GM18867 (cell line): ENCODE results near the gene ABCC8.

Experiments
- ATAC-seq: cut with Tn5 transposase; IDR thresholded peaks from one replicate; pipeline ENCODE4 v1.9.1; 2021; ENCODE audit warnings: mild to moderate bottlenecking, moderate library complexity; ENCODE audit not compliant: unreplicated experiment

Gene ABCC8

DNA sequence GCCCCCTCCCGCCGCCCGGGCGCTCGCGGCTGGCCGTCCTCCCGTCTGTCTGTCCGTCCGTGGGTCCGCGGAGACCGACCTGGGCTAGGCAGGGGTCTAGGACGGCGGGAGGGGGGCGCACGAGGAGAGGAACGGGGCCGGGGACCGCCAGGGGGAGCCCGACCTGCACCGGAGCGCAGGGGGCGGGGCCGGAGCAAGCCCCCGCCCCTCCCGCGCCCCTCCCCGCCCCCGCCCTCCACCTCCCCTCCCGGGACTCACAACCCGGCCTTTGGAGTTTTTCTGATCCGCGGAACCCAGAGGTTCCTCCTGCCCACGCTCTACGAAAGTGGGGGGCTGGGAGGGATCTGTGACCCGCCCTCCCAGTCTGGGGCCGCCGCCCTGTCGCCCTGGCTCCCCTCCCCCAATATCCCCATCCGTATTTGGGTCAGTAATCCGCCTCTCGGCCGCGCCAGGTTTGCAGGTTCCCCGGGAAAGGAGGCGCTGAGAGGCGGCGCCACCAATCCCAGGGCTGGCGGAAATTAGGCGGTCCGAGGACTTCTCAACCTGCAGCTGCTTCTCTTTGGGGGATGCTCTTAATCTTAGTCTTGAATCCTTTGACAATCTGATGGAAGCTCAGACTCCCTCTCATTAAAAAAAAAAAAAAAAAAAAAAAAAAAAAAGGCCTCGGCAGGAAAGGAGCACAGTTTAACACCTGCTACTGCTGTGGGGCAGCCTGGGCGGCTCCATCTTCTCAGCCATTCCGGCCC lies 87.3 kb downstream of the ABCC8 start:
- ATAC-seq: peak; percentile 56

DNA sequence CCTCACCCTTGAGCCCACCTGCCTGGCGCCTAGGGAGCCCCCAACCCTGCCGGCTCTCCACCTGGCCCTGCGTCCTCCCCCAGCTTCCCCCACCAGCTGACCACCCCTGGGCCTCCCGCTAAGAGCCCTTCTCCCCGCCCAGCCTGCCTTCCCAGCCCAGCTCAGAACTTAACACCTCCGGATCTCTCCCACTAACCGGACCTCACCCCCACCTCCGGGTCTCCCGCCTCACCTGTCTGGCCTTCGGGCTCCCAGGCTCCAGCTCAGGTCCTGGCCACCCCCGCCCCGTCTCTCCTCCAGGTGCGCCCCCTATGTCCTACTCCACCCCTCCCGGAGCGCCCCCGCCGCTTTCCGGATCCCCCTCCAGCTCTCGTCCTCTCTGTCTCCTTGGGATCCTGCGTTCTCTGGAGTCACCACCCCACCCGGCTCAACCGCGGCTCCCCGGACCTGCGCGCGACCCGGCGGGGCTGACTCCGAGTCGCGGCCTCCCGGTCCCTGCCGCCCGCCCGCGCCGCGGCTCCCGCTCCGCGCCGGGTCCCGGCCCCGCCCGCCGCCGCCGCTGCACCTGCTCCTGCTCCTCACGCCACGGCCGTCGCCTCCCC lies 87.9 kb downstream of the ABCC8 start, which contains the start of gene KCNJ11:
Gene KCNJ11 (minus strand): TSS at position 51 of the 602 bp plus-strand sequence. CDS start 568 bp downstream, outside the sequence.
- peak; percentile 36 for ATAC-seq

DNA sequence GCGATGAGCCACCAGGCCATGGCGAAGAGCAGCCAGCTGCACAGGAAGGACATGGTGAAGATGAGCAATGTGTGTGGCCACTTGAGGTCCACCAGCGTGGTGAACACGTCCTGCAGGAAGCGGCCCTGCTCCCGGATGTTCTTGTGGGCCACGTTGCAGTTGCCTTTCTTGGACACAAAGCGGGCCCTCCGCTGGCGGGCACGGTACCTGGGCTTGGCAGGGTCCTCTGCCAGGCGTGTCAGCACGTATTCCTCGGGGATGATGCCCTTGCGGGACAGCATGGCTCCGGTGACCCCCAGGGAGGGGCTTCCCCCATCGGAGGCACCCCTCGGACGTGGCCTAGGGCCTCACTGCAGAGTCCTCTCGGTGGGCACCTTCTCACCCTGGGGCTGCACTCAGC lies 88.8 kb downstream of the ABCC8 start:
- no peak for ATAC-seq

DNA sequence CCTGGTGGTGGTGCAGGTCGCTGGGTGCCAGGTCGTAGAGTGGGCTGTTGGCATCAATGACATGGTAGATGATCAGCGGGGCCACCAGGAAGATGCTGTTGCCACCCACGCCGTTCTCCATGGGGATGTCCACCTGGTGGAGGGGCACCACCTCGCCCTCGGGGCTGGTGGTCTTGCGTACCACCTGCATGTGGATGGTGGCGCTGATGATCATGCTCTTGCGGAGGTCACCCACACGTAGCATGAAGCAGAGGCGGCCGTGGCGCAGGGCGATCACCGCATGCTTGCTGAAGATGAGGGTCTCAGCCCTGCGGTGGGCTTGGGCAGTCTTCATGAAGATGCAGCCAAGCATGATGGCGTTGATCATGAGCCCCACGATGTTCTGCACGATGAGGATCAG lies 89.4 kb downstream of the ABCC8 start:
- ATAC-seq: no peak

DNA sequence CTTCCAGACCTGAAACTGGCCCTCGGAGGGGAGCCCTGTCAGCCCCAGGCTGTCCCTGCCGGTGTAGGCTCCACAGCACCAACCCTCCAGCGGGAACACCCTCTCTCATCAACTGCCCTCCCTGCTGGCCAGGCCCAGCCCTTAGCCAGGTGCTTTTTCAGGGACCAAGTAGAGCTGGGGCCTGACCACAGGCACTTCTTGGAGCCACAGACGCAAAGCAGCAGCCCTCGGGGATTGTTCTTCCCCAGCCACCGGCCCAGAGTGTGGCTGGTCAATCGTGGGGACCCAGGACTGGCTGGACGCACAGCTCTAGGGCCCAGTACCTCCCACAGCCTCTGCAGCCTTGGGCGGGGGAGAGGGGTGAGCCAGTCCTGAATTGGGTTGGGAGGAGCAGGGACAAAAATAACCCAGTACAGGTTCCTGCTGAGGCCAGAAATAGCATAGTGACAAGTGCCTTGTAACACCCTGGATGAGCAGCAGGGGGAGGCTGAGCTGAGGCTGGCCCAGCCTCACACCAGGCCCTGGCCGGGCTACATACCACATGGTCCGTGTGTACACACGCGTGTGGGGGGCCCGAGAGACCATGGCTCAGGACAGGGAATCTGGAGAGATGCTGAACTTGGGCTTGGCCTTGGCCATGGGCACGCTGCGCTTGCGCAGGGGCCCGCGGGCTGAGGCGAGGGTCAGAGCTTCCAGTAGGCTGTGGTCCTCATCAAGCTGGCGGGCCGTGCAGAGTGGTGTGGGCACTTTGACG lies 90.1 kb downstream of the ABCC8 start:
- ATAC-seq: peak; percentile 69

DNA sequence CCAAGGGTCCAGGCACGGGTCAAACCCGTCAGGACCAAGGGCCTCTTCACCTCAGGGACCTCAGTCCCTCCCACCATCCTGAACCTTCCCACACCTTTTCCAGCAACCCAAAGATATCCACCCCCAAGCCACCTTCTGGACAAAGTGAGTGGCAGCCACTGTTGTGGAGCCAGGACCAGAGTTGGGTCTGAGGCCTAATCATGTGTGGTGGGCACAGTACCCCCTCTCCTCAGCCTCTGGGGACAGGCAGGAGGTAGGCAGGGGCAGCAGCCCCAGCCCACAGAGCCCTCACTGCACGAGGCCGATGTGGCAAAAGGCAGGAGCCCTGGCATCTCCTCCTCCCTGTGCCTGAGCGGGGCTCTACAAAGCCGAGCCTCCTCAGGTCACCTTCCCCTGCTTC lies 90.7 kb downstream of the ABCC8 start:
- ATAC-seq: no peak

DNA sequence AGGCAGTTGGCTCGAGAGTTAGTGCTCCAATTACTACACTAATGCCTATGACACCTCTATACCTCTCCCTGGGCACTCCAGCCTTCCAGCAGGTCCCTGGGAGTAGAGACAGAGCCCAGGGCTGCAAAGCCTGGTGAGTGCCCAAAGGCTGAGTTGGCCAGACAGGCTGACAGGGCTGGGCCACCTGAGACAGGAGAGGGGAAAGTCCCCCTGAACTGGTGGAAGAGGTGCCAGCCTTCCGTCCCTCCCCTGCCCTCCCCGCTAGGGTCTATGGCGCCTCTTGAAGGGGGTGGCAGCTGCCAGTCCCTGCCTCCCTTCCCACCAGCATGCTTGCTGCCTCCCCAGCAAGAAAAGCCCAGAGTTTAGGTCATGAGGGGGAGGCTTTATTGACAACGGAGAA lies 91.2 kb downstream of the ABCC8 start:
- ATAC-seq: no peak

DNA sequence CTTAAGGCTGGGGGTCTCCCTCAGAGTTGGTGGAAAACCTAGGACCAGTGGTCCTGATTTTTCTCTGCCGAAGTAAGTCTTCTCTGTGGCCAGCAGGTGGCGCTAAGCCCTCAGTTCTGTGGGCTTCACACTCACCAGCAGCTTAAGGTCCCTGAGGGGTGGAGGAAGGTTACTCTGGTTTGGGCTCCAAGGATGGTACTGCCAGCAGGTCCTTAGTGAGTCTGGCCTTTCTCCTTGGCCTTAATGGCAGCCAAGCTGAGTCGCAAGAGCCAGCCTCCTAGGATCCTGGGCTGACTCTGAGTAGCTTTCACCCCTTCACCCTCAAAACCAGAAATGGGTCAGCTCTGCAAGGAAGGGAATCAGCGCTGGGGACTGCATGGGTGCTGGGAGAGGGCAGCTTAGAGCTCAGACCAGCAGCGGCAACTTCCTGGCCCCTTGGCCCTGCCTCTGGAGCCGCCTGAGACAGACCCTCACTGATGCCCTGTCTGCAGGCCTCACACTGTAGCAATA lies 92.6 kb downstream of the ABCC8 start:
- peak; percentile 41 for ATAC-seq

DNA sequence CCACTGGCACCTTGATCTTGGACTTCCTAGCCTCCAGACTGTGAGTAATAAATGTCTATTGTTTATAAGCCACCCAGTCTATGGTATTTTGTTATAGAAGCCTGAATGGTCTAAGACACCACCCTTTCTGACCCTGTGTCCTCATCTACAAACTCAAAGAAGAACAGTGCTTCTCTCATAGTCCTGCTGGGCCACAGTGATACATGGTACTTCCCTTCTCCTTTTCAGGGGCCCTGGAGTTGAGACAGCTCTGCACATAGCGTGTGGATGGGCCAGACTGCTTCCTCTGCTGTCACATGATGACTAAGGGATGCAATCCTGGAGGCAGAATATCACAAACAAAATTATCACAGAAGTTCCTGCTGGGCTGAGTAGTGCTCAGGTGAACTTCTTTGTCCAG lies 93.2 kb downstream of the ABCC8 start:
- no peak for ATAC-seq

DNA sequence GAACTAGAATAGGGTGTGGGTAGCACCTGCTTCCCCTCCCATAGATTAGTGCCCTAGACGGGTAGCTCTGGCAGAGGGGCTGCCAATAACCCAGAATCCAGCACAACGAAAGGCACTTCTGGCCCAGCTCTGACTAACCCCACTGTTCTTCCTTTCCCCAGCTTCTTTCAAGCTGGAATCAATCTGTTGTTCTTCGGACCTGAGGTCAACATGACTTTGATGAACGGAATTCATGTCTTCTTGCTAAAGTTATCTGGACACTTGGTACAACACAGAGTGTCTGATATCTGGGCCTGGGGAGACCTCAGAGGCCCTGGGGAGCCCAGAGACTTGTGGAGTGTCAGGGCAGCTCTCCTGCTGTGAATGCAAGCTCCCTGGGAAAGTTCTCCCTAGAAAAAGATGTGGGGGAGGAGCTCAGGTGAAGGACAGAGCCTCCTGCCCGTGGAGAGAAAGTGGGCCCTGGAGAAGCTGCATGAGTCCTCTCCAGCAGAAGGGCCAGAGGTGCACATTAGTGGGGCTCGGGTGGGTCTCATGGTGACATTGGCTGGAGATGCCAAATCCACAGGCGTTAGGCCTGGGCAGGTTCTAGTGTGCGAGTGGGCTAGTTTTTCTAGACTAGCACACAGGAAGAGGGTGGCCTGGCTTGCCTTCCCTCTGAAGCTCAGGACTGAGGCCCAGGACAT lies 94.5 kb downstream of the ABCC8 start:
- ATAC-seq: no peak

DNA sequence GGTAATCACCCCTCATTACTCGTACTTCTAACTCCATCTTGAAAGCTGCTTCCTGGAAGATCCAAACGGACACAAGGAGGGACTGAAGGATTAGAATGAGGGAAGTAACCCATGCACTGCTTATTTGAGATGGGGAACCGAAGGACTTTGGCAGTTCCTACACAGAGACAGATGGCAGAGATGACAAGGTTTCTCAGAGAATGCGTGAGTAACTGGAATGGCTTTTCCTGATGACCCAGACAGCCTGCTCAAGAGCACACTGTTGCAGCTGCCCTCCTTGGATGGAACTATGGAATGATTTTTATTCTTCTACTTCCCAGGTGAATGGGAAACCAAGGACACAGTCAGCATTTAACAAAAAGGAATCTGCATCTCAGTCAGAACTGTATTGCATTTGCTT lies 95.5 kb downstream of the ABCC8 start:
- ATAC-seq: no peak

DNA sequence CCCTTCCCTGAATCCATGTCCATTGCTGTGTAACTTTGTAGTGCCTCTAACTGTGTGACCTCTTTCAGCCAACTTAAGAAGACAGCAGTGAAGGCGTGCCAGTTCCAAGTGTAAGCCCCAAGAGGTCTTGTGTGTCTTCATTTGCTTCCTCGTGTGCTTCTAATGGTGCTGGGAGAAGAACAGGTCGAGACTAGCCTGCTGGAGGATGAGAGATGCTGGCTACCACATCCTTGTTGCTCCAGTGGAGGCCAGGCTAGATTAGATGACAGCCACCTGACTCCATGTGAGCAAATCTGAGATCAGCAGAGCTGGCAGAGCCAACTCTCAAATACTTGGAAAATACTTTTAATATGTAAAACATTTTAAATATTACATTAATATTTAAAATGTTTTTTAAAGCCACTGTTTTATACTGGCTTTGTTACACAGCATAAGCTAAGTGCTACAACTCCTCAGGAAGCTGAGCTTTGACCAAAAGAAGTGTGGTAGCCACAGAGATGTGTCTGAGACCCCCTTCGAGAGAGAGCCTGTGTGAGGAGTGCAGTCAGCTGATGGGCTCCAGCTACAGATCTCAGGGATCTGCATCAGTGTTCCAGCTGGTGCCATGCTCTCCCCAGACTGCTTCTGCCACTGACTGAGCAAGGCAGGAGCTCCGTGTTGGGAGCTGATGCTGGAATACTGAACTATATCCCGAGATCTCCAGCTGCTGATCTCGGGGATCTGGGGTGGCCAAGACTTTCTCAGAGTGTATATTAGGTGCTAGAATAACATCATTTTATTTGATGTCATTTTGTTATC lies 97.1 kb downstream of the ABCC8 start:
- ATAC-seq: no peak

DNA sequence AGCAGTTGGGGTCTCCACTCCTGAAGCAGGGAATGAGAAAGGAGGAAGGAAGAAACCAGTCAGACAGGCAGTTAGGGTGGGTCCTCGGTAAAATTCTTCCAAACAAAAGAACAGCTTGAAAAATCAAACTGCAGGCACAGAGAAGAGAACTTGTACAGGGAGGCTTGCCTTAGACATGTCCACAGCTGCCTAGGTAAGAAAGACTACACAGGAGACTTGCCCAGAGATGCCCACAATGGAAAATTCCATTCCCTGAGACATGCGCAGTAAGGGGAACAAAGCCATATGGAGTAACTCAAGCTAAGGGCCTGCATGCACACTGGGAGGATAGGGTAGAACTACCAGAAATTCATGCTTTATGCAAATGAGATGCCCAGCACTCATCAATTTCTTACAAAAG lies 98.0 kb downstream of the ABCC8 start:
- no peak for ATAC-seq

DNA sequence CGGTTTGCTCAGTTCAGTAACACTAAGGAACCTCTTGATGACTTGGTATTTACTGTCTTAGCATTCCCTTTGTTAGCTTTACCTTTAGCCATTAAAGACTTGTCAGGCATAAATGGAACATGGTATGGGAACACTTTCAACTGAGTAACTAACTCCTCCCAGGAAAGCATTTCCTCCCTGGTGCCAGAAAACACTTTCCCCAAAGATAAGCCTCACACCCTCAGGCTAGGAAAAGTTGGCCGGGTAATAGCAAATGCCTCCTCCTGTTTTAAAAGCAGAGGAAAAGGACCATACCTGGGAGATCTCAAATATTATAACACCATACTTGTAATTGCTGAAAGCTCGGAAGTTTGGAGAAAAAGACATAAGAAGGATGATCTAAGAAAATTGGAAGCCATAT lies 100.2 kb downstream of the ABCC8 start:
- no peak for ATAC-seq

DNA sequence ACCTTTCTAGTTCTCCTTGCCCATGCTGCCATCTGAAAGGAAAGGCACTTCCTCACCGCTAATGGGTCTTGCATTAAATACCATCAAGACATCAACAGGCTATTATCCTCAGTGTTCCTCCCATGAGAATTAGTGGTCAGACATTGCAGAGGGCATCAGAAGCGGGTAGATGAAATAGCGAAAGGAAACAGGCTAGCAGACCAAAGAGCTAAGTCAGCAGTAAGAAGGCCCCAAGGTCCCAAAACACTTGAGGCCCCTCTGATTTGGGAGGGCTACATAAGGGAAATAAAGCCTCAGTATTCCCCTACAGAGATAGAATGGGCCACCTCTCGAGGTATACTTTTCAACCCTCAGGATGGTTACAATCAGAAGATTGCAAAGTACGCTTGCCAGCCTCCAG lies 101.1 kb downstream of the ABCC8 start:
- ATAC-seq: no peak

DNA sequence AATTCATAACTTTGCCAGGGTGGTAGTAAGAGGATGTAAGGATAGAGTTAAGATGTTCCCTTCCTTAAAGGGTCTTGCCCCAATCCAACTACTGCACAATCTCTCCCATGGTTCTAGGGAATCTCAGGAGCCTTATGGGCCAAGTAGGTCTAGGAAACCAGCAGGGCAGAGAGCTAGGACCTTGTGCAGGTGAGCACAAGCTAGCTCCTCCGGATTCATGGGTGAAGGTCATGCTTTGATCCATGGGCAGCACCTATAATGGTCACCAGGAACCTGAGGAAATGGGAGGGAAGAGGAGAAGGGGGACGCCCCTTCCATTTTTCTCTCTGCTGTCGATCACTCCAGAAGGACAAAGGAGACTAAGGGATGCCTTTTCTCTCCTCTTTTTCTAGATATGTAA lies 105.0 kb downstream of the ABCC8 start:
- no peak for ATAC-seq

DNA sequence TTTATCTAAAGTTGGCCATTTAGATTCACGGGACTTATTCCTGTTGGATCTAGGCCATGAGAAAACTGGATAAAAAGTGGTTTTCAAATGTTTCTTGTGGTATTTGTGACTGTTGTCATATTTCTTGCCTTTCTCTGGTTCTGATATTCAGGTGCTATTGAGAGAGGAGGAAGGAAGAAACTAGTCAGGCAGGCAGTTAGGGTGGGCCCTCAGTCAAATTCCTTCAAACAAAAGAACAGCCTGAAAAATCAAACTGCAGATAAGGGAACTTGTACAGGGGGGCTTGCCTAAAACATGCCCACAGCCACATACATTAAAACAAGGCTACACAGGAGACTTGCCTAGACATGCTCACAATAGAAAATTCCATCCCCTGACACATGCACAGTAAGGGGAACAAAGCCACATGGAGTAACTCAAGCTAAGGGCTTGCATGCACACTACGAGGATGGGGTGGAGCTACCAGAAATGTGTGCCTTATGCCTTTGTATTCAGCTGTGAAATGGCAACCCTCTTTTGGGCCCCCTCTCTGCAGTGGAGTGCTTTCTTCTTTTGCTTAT lies 106.9 kb downstream of the ABCC8 start:
- ATAC-seq: no peak

DNA sequence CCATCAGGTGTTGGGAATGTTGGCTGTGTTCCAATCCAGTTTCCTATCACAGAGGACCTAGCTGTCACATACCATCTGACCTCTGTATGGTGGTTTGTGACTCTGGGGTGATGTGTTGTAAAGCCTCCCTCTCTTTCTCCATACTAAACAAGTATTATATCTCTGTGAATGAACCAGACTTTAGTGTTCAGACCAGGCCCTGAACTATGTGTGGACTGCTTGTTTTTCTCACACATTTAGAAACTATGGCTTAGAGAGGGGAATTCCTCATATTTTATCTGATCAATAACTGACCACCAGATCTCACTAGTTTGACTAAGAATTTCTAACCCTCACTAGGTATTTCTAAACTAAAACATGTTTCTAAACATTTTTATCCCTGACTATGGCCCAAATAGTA lies 107.6 kb downstream of the ABCC8 start:
- no peak for ATAC-seq

DNA sequence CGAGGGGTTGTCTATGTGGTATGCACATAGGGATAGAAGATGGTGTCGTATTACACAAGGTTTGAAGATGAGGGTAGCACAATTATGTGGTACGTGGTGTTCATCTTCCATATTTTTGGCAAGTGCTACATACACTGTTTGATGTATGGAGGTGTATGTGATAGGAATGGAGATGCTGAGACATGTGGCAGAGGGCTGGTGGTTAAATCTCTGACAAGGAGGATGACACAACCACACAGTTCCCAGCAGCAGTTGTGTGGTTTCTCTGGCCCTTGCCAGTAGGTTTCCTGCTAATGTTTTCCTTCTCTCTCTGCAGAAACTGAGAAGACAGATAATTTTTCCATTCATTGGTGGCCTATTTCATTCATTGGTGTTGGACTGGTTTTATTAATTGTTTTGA lies 108.1 kb downstream of the ABCC8 start:
- ATAC-seq: no peak

DNA sequence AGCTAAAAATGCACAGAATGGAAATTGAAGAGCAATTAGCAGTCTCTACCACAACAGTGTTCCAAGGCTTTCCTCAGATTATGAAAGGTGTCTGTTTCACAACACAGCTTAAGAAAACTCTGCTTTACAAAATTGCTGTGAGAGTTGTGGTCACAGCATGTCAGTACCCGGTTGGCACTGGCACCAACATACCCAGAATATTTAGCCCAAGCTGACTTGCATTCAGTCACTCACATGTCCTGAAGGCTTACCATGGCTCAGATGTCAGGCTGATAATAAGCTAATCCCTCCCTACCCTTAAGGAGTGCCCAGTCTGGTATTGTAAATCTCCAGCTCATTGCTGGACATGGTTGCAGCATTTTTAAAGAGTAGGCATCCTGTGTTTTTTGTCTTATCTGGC lies 110.2 kb downstream of the ABCC8 start:
- ATAC-seq: no peak
